ENCODE measurements around the gene PER1.

Gene PER1

DNA sequence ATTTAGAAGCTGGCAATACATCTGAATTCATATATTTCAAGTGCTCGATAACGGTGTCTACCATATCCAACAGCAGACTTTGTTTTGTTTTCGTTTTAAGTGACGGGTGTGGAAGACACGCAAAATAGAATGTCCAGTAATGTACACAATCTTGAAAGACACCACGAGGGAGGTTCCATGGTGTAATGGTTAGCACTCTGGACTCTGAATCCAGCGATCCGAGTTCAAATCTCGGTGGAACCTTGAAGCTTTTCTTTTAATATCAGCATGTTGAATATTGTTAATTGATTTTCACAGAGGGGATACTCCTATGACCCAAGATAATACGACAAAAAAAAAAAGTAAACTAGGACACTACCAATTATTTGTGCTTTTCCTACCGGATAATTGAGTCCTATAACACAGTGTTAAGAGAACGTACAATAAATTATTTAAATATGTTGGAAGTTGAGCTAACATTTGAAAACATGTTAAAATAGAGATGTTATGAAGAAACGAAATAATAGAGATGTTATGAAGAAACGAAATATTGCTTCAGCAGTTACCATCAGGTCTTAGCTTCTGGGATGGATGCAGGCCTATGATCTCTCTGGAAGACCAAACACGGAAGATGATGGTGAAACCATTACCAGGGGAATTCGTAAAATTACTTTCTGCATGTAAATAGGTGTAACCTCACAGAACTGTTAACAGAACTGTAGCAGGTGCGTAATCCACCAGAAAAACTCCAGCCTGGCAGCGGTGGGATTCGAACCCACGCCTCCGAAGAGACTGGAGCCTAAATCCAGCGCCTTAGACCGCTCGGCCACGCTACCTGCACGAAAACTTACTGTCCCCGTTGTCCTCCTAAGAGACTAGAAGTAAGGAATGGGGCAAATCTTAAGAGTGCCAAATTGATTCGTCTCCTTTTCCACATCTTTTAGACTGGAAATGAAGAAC lies 32.4 kb downstream of the PER1 start:
- Histone ChIP-seq H3K9me3 (ENCODE audit: control insufficient read depth, low read length) (no peaks in the 10 kb centered on the region), H3K27me3 (replicated peaks; ENCODE audit: control insufficient read depth, insufficient read depth, low read length, poor library complexity, severe bottlenecking) (peaks cover 6% of the 10 kb centered on the region), H3K4me3 (ENCODE audit: insufficient read depth, low read depth, low read length, poor library complexity, severe bottlenecking) (peak overlapping the region; percentile 67), H3K27ac (ENCODE audit: insufficient read depth, low read length, poor library complexity, severe bottlenecking) (peak overlapping the region; percentile 64), H3K4me1 (ENCODE audit: control insufficient read depth, insufficient read depth, low read length, poor library complexity, severe bottlenecking) (peaks cover 53% of the 10 kb centered on the region), H3K36me3 (ENCODE audit: control insufficient read depth, insufficient read depth, low read length) (no peaks in the 10 kb centered on the region)
- peak; percentile 55 to 67 (median 66) for DNase-seq

- peaks cover 45% of the 10 kb centered on the region for H3K4me1 ChIP-seq (ENCODE audit: control insufficient read depth, insufficient read depth, low read length, poor library complexity, severe bottlenecking)
- peak; percentile 68 to 82 (median 73) for DNase-seq
- no peaks in the 10 kb centered on the region for H3K9me3 ChIP-seq (ENCODE audit: control insufficient read depth, low read length)
- H3K36me3 ChIP-seq (ENCODE audit: control insufficient read depth, insufficient read depth, low read length), result no peaks in the 10 kb centered on the region
- H3K4me3 ChIP-seq (ENCODE audit: insufficient read depth, low read depth, low read length, poor library complexity, severe bottlenecking), result peak overlapping the region; percentile 67
- H3K27me3 ChIP-seq (replicated peaks; ENCODE audit: control insufficient read depth, insufficient read depth, low read length, poor library complexity, severe bottlenecking), result peaks cover 6% of the 10 kb centered on the region
- H3K27ac ChIP-seq (ENCODE audit: insufficient read depth, low read length, poor library complexity, severe bottlenecking), result peak overlapping the region; percentile 64
Measured at GRCh38 chr17:8118769-8119580, 33.2 kb downstream of the PER1 start.

GRCh38 chr17:8117980-8118768 lies 34.0 kb downstream of the PER1 start, which contains the start of gene ALOXE3:
ALOXE3 (minus strand) TSS chr17:8118514; CDS start chr17:8117990, 524 bp downstream.
- no peaks in the 10 kb centered on the region for H3K9me3 ChIP-seq (ENCODE audit: control insufficient read depth, low read length)
- peak in 1 of 3 donors; percentile 28 for DNase-seq
- peak within 1 kb of the TSS; percentile 67 for H3K4me3 ChIP-seq (ENCODE audit: insufficient read depth, low read depth, low read length, poor library complexity, severe bottlenecking)
- peaks cover 37% of the 10 kb centered on the region for H3K4me1 ChIP-seq (ENCODE audit: control insufficient read depth, insufficient read depth, low read length, poor library complexity, severe bottlenecking)
- peak within 1 kb of the TSS; percentile 64 for H3K27ac ChIP-seq (ENCODE audit: insufficient read depth, low read length, poor library complexity, severe bottlenecking)
- H3K27me3 ChIP-seq (replicated peaks; ENCODE audit: control insufficient read depth, insufficient read depth, low read length, poor library complexity, severe bottlenecking), result peaks cover 6% of the 10 kb centered on the region
- no peaks in the 10 kb centered on the region for H3K36me3 ChIP-seq (ENCODE audit: control insufficient read depth, insufficient read depth, low read length)

- H3K27me3 ChIP-seq (replicated peaks; ENCODE audit: control insufficient read depth, insufficient read depth, low read length, poor library complexity, severe bottlenecking), result peaks cover 6% of the 10 kb centered on the region
- no peaks in the 10 kb centered on the region for H3K36me3 ChIP-seq (ENCODE audit: control insufficient read depth, insufficient read depth, low read length)
- H3K27ac ChIP-seq (ENCODE audit: insufficient read depth, low read length, poor library complexity, severe bottlenecking), result no peak overlapping the region
- DNase-seq, result no peak
- H3K4me1 ChIP-seq (ENCODE audit: control insufficient read depth, insufficient read depth, low read length, poor library complexity, severe bottlenecking), result peaks cover 30% of the 10 kb centered on the region
- H3K9me3 ChIP-seq (ENCODE audit: control insufficient read depth, low read length), result no peaks in the 10 kb centered on the region
- peak overlapping the region; percentile 67 for H3K4me3 ChIP-seq (ENCODE audit: insufficient read depth, low read depth, low read length, poor library complexity, severe bottlenecking)
Measured at GRCh38 chr17:8117367-8117979, 34.7 kb downstream of the PER1 start.

GRCh38 chr17:8116776-8117175 lies 35.4 kb downstream of the PER1 start:
- DNase-seq, result no peak
- Histone ChIP-seq H3K36me3 (ENCODE audit: control insufficient read depth, insufficient read depth, low read length) (no peaks in the 10 kb centered on the region), H3K27me3 (replicated peaks; ENCODE audit: control insufficient read depth, insufficient read depth, low read length, poor library complexity, severe bottlenecking) (peaks cover 12% of the 10 kb centered on the region), H3K27ac (ENCODE audit: insufficient read depth, low read length, poor library complexity, severe bottlenecking) (no peak overlapping the region), H3K4me1 (ENCODE audit: control insufficient read depth, insufficient read depth, low read length, poor library complexity, severe bottlenecking) (peaks cover 23% of the 10 kb centered on the region), H3K9me3 (ENCODE audit: control insufficient read depth, low read length) (no peaks in the 10 kb centered on the region), H3K4me3 (ENCODE audit: insufficient read depth, low read depth, low read length, poor library complexity, severe bottlenecking) (no peak overlapping the region)

- Histone ChIP-seq H3K27ac (ENCODE audit: insufficient read depth, low read length, poor library complexity, severe bottlenecking) (no peak overlapping the region), H3K36me3 (ENCODE audit: control insufficient read depth, insufficient read depth, low read length) (no peaks in the 10 kb centered on the region), H3K4me1 (ENCODE audit: control insufficient read depth, insufficient read depth, low read length, poor library complexity, severe bottlenecking) (peaks cover 5% of the 10 kb centered on the region), H3K4me3 (ENCODE audit: insufficient read depth, low read depth, low read length, poor library complexity, severe bottlenecking) (no peak overlapping the region), H3K27me3 (replicated peaks; ENCODE audit: control insufficient read depth, insufficient read depth, low read length, poor library complexity, severe bottlenecking) (peaks cover 10% of the 10 kb centered on the region), H3K9me3 (ENCODE audit: control insufficient read depth, low read length) (no peaks in the 10 kb centered on the region)
- no peak for DNase-seq
Measured at GRCh38 chr17:8110907-8111306, 41.3 kb downstream of the PER1 start.

- Histone ChIP-seq H3K36me3 (ENCODE audit: control insufficient read depth, insufficient read depth, low read length) (no peaks in the 10 kb centered on the region), H3K9me3 (ENCODE audit: control insufficient read depth, low read length) (no peaks in the 10 kb centered on the region), H3K27me3 (replicated peaks; ENCODE audit: control insufficient read depth, insufficient read depth, low read length, poor library complexity, severe bottlenecking) (peaks cover 7% of the 10 kb centered on the region), H3K4me3 (ENCODE audit: insufficient read depth, low read depth, low read length, poor library complexity, severe bottlenecking) (peak overlapping the region; percentile 64), H3K4me1 (ENCODE audit: control insufficient read depth, insufficient read depth, low read length, poor library complexity, severe bottlenecking) (peaks cover 5% of the 10 kb centered on the region), H3K27ac (ENCODE audit: insufficient read depth, low read length, poor library complexity, severe bottlenecking) (no peak overlapping the region)
- no peak for DNase-seq
Measured at GRCh38 chr17:8110456-8110804, 41.8 kb downstream of the PER1 start.

GRCh38 chr17:8109661-8110455 lies 42.3 kb downstream of the PER1 start:
- H3K27ac ChIP-seq (ENCODE audit: insufficient read depth, low read length, poor library complexity, severe bottlenecking), result no peak overlapping the region
- H3K4me3 ChIP-seq (ENCODE audit: insufficient read depth, low read depth, low read length, poor library complexity, severe bottlenecking), result peak overlapping the region; percentile 64
- H3K4me1 ChIP-seq (ENCODE audit: control insufficient read depth, insufficient read depth, low read length, poor library complexity, severe bottlenecking), result peaks cover 5% of the 10 kb centered on the region
- H3K9me3 ChIP-seq (ENCODE audit: control insufficient read depth, low read length), result no peaks in the 10 kb centered on the region
- no peaks in the 10 kb centered on the region for H3K36me3 ChIP-seq (ENCODE audit: control insufficient read depth, insufficient read depth, low read length)
- peaks cover 7% of the 10 kb centered on the region for H3K27me3 ChIP-seq (replicated peaks; ENCODE audit: control insufficient read depth, insufficient read depth, low read length, poor library complexity, severe bottlenecking)
- DNase-seq, result peak; percentile 60 to 74 (median 62)

All from effector memory CD4-positive, alpha-beta T cell (primary cell).